SK-MEL-5 (cell line): ENCODE results near the gene ROR1. TPM values are rescaled to one million over a fixed set of nuclear protein-coding genes. Genes with fewer than 3 reads are reported as not detected.
"Not testable (repeated sequence)": the region's sequence is repeated elsewhere in the genome, so short reads cannot be mapped to it uniquely, and the experiment has no call there.

Experiments used
- DNase-seq: peaks from one replicate; pipeline ENCODE4 v3.0.0-alpha.2; 2016; ENCODE audit warnings: low read depth, low spot score
- in situ Hi-C: cut with HindIII; loops from 2 replicates; pipeline ENCODE4 v1.10.0; 2016; ENCODE audit warnings: low sequenced_read_pairs, high pct_unique_total_duplicates, low pct_unique_long_range_greater_than_20kb
- total RNA-seq: library from RNA; depleted of rRNA; stranded (reverse); fragments of >200 nt; shearing (Covaris generic); gene quantifications from 2 replicates; pipeline ENCODE4 v1.2.3, GENCODE V29; 2014

The ROR1 gene
- total RNA-seq, 1 experiment from 2014 or later: 2.8 TPM

DNA sequence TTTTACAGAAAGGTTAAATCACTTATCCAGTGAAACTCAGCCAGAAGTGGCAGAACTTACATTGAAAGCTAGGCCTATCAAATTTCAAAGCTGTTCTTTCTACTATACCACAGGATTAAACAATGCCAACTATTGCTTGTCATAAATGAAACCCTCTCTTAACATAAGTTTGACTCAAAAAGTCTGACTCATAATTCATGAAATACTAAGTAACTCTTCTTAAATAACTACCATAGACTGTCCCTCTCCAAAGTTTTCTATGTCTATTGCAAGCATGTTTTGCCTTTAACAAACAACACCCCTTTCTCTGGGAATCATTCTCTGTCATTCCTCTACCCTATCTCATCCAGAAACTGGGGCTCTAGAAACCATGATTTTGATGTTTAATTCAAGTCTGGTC lies 320.1 kb downstream of the ROR1 start:
- DNase-seq: no peak
- in situ Hi-C loops: no loop called here

DNA sequence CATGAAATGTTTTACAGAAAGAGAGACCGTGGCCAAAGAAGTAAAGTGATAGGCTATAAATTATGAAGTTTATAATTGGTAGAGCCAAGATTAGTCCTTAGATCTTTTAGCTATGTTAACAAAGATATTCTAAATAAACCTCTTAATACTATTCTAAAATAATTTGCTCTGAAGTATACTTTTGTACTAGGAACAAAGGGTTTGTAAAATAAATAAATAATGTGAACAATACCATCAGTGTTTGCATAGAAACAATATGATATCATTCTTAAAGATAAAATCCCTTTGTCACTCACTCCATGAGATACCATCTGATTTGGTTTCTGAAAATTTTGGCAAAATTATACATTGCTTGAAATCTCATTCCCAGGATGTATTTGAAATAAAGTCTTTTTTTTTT lies 322.0 kb downstream of the ROR1 start:
- in situ Hi-C loops: no loop called here
- no peak for DNase-seq

DNA sequence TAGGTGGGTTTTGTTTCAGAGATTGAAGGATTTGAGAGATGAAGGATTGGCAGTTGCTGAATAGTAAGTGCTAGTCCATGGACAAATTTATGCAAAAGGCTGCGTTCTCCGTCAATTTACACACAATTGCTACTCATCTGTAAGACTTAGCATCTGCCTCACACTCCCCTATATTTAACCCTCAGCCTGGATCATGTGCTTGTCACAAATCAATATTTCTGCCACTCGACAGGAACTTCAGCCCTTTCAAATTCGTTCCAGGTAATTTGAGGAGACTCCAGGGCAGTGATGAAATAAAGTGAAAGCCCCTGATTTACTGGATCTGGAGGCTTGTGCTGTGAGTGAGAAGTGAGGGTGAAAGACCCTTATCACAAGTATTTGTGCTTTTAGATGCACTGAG lies 324.0 kb downstream of the ROR1 start:
- in situ Hi-C loops: no loop called here
- no peak for DNase-seq

DNA sequence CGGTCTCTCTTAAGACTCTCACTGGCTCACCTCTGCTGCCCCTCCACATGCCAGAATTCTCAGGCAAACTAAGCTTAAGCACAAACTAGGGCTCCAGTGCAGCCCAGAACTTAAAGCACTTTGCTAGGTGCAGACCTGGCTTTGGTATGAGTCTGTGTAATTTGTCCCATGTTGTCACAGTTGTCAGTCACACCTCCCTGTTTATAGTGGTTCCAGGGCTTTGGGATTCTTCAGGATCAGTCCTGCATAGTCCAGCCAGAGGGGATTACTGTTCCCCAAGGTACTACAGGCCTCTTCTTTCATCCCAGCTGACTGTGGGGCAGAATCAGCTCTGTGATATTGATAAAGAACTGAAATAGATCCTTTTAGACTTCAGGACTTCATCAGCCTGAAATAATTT lies 324.6 kb downstream of the ROR1 start:
- DNase-seq: no peak
- in situ Hi-C loops: no loop called here

DNA sequence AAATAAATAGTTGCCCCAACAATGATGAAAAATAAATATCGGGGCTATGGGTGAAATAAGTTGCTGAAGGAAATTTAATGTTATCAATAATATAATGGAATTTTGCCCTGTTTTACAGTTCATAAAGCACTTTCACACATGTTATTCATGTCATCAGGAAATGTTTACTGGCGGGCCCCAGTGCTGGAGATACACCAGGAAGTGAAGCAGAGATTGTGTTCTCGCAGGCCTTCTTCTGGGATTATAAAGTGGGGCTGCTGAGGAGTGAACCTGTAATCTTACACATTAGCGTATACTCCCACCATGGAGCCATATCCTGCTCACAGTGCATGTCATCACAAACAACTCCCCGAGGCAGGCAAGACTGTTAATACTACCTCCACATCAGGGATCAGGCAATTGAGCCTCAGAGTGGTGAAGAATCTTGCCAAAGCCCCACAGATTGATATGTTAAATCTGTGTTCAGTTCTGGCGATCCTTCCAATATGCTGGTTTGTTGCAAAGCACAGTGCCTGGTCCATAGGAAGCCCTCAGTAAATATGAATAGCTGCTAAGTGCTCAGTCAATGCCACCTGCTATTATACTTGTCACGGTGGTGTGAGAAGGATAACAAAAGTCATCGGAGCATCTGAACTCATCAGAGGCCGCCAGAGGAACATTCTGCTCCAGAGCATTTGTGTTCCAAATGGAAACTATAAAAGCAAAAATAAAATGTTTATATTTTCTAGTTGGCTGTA lies 325.2 kb downstream of the ROR1 start:
- in situ Hi-C loops: no loop called here
- no peak for DNase-seq

DNA sequence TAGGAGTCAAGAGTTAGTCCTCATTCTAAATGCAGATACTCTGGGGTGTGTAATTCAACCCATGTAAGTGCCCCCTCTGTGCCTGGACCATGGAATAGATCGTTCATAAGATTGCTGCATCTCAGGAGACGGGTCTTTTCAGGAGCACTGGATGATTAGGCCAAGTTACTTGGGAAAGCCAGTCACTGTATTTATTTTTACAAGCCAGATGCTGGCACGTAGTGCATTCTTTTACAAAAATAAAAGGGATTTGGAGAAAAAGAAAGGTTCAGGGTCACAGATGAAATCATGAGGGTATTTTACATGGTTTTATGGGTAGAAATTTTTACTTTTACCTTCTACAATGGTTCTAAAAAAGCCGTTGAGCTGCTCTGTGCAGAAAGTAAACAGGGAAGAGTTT lies 327.0 kb downstream of the ROR1 start:
- in situ Hi-C loops: no loop called here
- no peak for DNase-seq

DNA sequence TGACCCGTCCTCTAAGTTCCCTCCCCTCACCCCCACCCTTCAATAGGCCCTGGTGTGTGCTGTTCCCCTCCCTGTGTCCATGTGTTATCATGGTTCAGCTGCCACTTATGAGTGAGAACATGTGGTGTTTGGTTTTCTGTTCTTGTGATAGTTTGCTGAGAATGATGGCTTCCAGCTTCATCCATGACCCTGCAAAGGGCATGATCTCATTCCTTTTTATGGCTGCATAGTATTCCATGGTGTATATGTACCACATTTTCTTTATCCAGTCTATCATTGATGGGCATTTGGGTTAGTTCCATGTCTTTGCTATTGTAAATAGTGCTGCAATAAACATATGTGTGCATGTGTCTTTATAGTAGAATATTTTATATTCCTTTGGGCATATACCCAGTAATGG lies 330.8 kb downstream of the ROR1 start:
- DNase-seq, in situ Hi-C loops: not testable (repeated sequence)

DNA sequence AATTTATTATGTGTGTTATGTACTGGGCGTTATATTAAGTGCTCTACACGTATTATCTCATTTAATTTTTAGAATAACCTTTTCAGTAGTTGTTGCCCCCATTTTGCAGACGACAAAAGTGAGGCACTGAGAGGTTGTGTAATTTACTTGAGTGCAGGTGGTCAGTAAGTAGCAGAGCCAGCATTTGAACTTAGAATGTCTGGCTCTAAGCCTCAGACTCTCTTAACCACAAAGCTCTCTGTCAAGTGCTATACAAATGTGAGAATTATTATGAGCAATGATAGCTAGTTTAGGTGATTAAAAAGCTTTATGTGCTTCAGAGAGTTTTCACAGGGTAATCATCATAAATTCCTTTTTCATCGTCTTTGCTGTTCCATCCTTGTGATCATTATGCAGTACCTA lies 333.3 kb downstream of the ROR1 start:
- in situ Hi-C loops: no loop called here
- DNase-seq: no peak

DNA sequence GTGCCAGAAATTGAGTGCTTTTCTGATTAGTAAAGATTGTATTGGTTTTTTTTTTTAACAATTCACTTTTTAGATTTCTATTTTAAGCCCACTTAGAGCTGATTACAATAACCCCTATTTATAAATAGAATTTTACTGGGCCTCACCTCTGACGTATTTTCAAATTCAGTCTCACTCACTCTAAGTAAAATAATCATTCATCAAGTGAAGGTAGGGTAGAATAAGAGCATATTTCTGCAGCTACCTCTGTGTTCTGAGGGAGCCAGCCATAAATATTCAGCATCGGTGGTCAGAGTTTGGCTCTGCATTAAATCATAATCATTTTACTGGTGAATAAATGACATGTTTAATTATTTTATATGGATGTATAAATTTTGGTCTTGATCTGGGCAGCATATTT lies 333.8 kb downstream of the ROR1 start:
- in situ Hi-C loops: no loop called here
- no peak for DNase-seq

DNA sequence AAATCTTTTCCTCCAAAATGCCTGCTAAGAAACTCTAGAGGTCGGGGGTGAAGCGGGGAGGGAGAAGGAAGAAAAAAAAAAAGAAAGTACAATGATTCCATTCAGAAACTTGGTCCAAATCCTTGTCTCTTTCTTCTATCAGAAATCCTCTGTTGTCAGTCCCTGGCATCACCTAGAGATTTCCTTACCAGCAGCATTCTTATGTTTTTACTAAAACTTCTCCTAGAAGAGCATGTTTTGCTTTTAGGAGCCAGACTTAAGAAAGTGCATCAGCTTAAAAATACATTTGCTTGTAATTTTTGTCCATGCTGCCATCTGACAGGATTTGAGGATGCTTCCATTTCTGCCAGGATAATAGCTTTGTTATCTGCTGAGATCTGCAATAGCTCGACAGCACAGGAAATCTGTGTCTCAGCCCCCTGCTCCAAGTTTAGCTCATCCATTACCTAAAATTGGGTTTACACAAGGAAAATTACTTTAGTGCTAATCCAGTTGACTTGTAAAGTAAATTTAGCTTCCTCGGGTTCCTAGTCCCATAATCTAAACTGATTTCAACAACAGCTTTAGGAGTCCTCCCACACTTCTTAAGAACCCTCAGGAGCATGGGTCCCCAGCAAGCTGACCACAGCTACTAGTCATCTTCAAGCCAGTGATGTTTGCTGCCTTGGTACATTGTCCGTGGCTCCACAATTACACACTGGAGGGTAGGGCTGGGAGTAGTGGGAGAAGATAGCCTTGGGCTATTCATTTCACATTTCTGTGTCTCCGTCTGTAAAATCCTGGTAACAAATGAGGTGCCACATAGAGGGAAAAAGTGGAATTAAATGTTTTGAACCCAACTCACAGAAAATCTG lies 337.3 kb downstream of the ROR1 start:
- DNase-seq: no peak
- in situ Hi-C loops: no loop called here

DNA sequence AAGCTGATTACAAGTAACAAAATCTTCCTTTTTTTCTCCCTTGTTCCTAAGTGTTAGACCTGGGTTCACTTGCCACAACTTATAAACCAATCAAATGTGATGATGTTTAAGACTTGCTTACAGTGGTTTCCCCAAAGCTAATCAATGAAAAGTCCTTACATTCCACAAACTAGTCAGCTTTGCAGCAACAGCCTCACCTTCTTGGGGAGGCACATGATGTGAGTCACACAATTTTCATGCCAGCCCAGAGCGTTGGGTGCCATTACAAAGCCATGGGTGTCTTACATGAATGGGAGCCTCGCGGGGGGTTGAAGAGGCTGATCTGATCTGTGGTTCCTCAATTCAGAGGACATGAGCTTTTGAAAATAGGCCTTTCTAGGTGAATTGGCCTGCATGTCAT lies 338.0 kb downstream of the ROR1 start:
- no peak for DNase-seq
- in situ Hi-C loops: no loop called here

DNA sequence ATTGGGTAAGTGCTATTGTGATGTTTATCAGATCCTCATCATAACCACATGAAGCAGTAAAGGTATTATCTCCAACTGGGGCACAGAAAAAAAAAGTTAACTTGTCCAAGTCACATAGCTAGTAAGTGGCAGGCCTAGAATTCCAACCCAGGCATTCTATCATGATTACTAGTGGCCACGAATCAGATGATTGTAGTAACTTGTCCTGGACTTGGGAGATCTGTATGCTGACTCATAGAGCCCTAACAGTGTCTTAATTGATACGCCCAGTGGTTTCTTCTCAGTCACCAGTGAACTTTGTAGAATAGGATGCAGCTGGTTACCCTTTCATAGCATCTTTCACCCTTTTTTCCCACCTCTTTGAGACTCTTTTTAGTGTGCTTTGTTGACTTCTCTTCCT lies 338.5 kb downstream of the ROR1 start:
- in situ Hi-C loops: no loop called here
- no peak for DNase-seq

DNA sequence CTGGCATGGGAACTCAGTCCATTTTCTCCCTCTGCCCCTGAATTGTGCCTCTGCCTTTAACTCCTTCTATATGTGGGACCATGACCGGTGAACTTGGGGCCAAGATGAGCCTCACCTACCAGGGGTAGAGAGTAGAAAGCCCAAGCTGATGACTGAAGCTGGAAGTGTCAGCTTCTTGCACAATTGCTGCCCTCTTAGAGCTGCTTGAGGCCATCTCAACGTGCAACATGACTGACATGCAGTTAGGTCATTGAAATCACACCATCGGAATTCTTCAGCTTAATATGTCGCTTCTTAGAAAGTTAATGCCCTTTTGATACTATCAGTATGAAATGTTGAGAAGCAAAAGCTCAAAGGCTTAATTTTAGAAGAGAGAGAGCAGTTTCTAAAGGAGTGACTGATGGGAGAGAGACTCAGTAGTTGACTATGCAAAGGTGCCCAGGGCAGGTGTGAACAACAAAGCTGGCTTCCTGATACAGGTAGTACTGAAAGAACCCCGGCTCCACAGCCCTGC lies 340.3 kb downstream of the ROR1 start:
- no peak for DNase-seq
- in situ Hi-C loops: no loop called here

DNA sequence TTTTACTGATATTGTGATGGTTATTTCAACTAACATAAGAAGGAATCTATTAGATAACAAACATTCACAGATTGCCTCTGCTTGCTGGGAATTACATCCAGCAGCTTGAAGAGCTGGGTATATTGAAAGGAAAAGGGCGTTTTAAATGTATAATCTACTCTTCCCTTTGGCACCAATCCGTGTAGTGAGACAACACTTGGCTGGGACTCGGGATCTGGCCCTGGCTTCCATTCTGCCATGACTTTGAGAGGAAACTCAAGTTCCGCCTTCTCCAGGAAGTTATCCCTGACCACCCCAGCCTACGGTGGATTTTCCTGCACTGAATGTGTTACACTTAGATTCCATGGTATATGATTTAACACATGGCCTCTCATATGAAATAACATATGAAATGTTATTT lies 342.7 kb downstream of the ROR1 start:
- in situ Hi-C loops: no loop called here
- no peak for DNase-seq

DNA sequence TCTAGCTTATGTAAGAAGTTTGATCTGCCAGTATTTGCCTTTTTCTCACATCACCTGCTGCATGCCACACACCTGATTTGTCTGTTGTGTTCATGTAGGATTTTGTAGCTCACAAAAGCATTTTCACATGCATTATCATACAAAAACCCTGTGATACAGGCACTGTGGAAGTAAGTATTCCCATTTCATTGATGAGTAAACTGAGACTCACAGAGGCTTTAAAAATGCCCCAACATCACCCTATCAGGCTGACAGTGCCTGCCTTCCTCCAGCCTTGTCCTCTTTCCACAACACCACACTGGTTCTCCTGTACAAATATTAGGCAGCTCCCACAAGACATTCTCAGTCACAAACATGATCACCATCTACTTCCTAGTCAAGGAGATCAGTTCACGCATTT lies 343.7 kb downstream of the ROR1 start:
- no peak for DNase-seq
- in situ Hi-C loops: no loop called here

DNA sequence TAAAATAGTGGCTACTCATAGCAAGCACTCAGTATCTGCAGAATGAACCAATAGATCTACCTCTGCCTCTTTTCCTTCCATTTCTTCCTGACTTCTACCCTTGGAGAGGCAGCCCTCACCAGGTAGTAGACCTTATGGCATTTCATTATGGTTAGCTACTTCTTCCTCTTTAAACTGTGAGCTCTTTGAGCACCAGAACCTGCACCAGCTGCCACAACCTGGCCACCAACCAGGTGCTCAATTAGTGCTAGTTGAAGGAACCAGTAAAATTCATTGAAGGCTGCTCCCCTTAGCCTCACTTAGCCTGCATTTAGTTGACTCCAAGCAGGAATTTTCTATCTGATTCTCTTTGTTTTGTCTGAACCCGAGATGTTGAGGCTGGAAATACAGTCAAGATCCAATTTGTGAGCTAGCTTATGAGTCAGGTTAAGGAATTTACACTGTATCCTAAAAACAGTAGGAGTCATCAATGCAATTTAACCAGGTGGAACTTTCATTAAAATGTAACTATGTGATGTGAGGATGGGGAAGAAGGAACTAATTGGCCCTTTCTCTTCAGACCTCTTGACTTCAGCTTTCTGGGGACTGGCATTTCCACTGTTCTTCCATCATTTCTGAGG lies 348.1 kb downstream of the ROR1 start:
- no peak for DNase-seq
- in situ Hi-C loops: no loop called here

DNA sequence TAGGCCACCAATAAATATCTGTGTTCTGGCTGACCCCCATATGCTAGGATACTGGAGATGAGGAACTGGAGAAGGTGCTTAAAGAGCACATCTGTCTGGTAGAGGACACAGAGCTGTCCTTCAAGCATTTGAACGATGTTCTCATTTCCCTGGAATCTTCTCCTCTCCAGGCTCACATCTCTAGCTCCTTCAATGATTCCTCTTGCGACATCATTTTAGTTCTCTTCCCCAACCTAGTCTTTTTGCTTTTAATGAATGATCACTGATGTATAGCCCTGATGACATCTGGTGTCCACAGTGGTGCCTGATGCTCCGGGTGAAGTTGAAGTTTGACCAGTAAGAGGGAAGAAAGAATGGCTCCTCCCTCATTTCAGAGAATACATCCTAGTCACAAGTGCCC lies 348.8 kb downstream of the ROR1 start:
- in situ Hi-C loops: no loop called here
- no peak for DNase-seq

DNA sequence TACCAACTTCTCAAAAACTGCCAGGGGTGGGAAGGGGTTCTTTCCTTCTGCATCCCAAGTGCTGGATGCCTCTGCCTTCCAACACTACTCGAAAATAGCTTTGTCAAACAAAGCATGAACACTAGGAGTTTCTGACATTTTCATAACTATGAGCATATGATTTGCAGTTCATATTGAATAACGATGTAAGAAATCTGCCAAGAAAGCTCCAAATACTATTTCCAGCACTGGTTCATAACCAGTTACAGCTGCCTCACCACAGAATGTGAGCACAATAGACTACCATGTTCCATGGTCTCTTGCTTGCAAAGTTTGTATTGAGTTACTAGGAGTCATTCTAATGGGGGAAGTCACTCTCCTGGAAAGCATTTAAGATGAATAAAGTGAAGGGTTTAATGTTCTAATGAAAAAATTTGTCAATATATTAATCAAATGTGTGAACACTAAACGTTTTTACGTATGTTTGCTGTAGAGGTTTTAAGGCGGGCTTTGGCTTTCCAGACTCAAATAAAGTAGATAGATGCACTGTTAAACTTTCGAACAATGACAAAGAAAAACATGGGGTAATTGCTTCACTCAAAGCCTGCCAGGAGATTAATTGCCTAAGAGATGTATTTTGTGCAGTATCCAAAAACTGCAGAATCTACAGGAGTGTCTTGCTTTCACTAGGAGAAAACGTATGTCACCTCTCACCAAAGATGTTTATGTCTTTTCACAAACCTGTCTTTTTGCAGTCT lies 351.1 kb downstream of the ROR1 start:
- DNase-seq: no peak
- in situ Hi-C loops: no loop called here
